GM21737 (cell line): ENCODE results near the gene XG.
A peak's percentile ranks its signal among the peaks of the same experiment; 100 is the strongest.
"Not testable (repeated sequence)": the region's sequence is repeated elsewhere in the genome, so short reads cannot be mapped to it uniquely, and the experiment has no call there.

Experiments used
- ATAC-seq: cut with Tn5 transposase; IDR thresholded peaks from one replicate; pipeline ENCODE4 v1.9.1; 2021; ENCODE audit warnings: mild to moderate bottlenecking, moderate library complexity; ENCODE audit not compliant: unreplicated experiment

XG gene

GRCh38 chrX:2751874-2752300, at the start of gene XG:
Gene XG (plus strand): TSS chrX:2752040. CDS start chrX:2752275, 235 bp downstream.
- not testable (repeated sequence) for ATAC-seq

- ATAC-seq = no peak
These were observed 47.9 kb upstream of the XG start for GRCh38 chrX:2703991-2704369.

- ATAC-seq = no peak
These were observed 46.6 kb upstream of the XG start for GRCh38 chrX:2705046-2705832.

- ATAC-seq = peak; percentile 89
These were observed 44.5 kb upstream of the XG start for GRCh38 chrX:2707334-2707760.

GRCh38 chrX:2708021-2708420, 43.8 kb upstream of the XG start:
- no peak for ATAC-seq

- ATAC-seq = no peak
These were observed 43.1 kb upstream of the XG start for GRCh38 chrX:2708592-2709188.

- no peak for ATAC-seq
These were observed 42.3 kb upstream of the XG start for GRCh38 chrX:2709556-2709955.

- ATAC-seq = no peak
These were observed 41.6 kb upstream of the XG start for GRCh38 chrX:2710041-2710840.

- ATAC-seq = no peak
These were observed 40.4 kb upstream of the XG start for GRCh38 chrX:2711441-2711840.

- no peak for ATAC-seq
These were observed 39.4 kb upstream of the XG start for GRCh38 chrX:2712428-2712827.

GRCh38 chrX:2712890-2713840, 38.7 kb upstream of the XG start:
- no peak for ATAC-seq

GRCh38 chrX:2714551-2714950, 37.3 kb upstream of the XG start:
- no peak for ATAC-seq

GRCh38 chrX:2715066-2715600, 36.7 kb upstream of the XG start:
- no peak for ATAC-seq

GRCh38 chrX:2717312-2717711, 34.5 kb upstream of the XG start:
- ATAC-seq = no peak

- no peak for ATAC-seq
These were observed 33.0 kb upstream of the XG start for GRCh38 chrX:2718821-2719220.

GRCh38 chrX:2719774-2720447, 31.9 kb upstream of the XG start:
- ATAC-seq = no peak

GRCh38 chrX:2723286-2723879, 28.5 kb upstream of the XG start:
- no peak for ATAC-seq

- not testable (repeated sequence) for ATAC-seq
These were observed 24.6 kb upstream of the XG start for GRCh38 chrX:2727264-2727663.

GRCh38 chrX:2732076-2732475, 19.8 kb upstream of the XG start:
- ATAC-seq = no peak
